GM23248 (cell line): ENCODE results near the gene PIP5KL1. TPM values are rescaled to one million over a fixed set of nuclear protein-coding genes. Genes with fewer than 3 reads are reported as not detected.

Source experiments
- DNase-seq: peaks from one replicate; pipeline ENCODE4 v3.0.0-alpha.2; 2015
- H2AFZ ChIP-seq: fragments of 200-600 bp; sonication (generic); 2 replicates; pipeline ENCODE4 v1.6.1; 2016; ENCODE audit warnings: antibody characterized with exemption
- H3F3A ChIP-seq: fragments of 200-600 bp; sonication (generic); 2 replicates; pipeline ENCODE4 v1.6.1; 2016; ENCODE audit warnings: mild to moderate bottlenecking, antibody characterized with exemption, mixed run types; ENCODE audit not compliant: insufficient read depth
- H3K27ac ChIP-seq: fragments of 200-600 bp; sonication (generic); 2 replicates; pipeline ENCODE4 v1.5.1; 2016; ENCODE audit warnings: mild to moderate bottlenecking
- H3K27me3 ChIP-seq: fragments of 200-600 bp; sonication (generic); replicated peaks from 2 replicates; pipeline ENCODE4 v1.6.1; 2016; ENCODE audit warnings: mild to moderate bottlenecking; ENCODE audit not compliant: insufficient read depth
- H3K36me3 ChIP-seq: fragments of 200-600 bp; sonication (generic); 2 replicates; pipeline ENCODE4 v1.6.1; 2016; ENCODE audit warnings: low read depth, mild to moderate bottlenecking
- H3K4me1 ChIP-seq: fragments of 200-600 bp; sonication (generic); 2 replicates; pipeline ENCODE4 v1.6.1; 2016; ENCODE audit warnings: mild to moderate bottlenecking; ENCODE audit not compliant: insufficient read depth
- H3K4me2 ChIP-seq: fragments of 200-600 bp; sonication (generic); one replicate; pipeline ENCODE4 v1.6.1; 2016; ENCODE audit warnings: mild to moderate bottlenecking; ENCODE audit not compliant: unreplicated experiment
- H3K4me3 ChIP-seq: fragments of 200-600 bp; sonication (generic); 2 replicates; pipeline ENCODE4 v1.5.1; 2016; ENCODE audit warnings: mild to moderate bottlenecking
- H3K79me2 ChIP-seq: fragments of 200-600 bp; sonication (generic); 2 replicates; pipeline ENCODE4 v1.6.1; 2016; ENCODE audit warnings: mild to moderate bottlenecking; ENCODE audit not compliant: insufficient read depth
- H3K9ac ChIP-seq: fragments of 200-600 bp; sonication (generic); 2 replicates; pipeline ENCODE4 v1.6.1; 2016; ENCODE audit warnings: mild to moderate bottlenecking
- H3K9me2 ChIP-seq: fragments of 200-600 bp; sonication (generic); 2 replicates; pipeline ENCODE4 v1.6.1; 2016; ENCODE audit warnings: mixed run types, mild to moderate bottlenecking, moderate library complexity; ENCODE audit not compliant: insufficient read depth
- H3K9me3 ChIP-seq: fragments of 200-600 bp; sonication (generic); one replicate; pipeline ENCODE4 v1.6.1; 2017; ENCODE audit warnings: low read depth
- H4K20me1 ChIP-seq: fragments of 200-600 bp; sonication (generic); 2 replicates; pipeline ENCODE4 v1.6.0; 2016; ENCODE audit not compliant: insufficient read depth
- EZH2 ChIP-seq: fragments of 200-600 bp; sonication (generic); IDR thresholded peaks from 2 replicates; pipeline ENCODE4 v1.6.1; 2018; ENCODE audit warnings: antibody characterized with exemption, mild to moderate bottlenecking; ENCODE audit not compliant: insufficient read depth, poor library complexity, severe bottlenecking
- EZH2phosphoT487 ChIP-seq: fragments of 200-600 bp; sonication (generic); IDR thresholded peaks from 2 replicates; pipeline ENCODE4 v1.6.1; 2018; ENCODE audit warnings: antibody characterized with exemption, moderate library complexity, mild to moderate bottlenecking, low read depth; ENCODE audit not compliant: insufficient read depth
- WGBS, 2 experiments: methylation state at CpG; one replicate each; pipeline ENCODE4 v1.1.6; 2015 to 2017; ENCODE audit warnings: low lambda C conversion rate in 2 of 2, low coverage in 1 of 2; ENCODE audit errors: missing lambda C conversion rate in 2 of 2; 5-methylcytosine and 5-hydroxymethylcytosine counted together
- in situ Hi-C: fragments of 300-500 bp; cut with MboI; formaldehyde crosslinking; loops from 2 replicates; pipeline ENCODE4 v1.15.0; 2020
- polyA plus RNA-seq: library from polyadenylated mRNA; unstranded; fragments of >200 nt; fragmentation: Nextera tagmentation; extraction: Ambion mirVana; gene quantifications from 2 replicates; pipeline ENCODE4 v1.2.1, GENCODE V29; 2016
- total RNA-seq: library from RNA; depleted of rRNA; stranded (reverse); fragments of >200 nt; shearing (Covaris generic); gene quantifications from 2 replicates; pipeline ENCODE4 v1.2.3, GENCODE V29; 2014

PIP5KL1 gene
- total and polyA plus RNA-seq, 2 experiments from 2014 or later, result 5.5 to 8.8 TPM

GRCh38 chr9:127925959-127926905 lies 4.3 kb downstream of the PIP5KL1 start:
- Histone ChIP-seq H3K27ac (no peak overlapping the region), H3K9ac (no peak overlapping the region), H3K9me3 (no peaks in the 10 kb centered on the region), H3F3A (peaks cover 28% of the 10 kb centered on the region), H2AFZ (no peak overlapping the region), H3K79me2 (no peaks in the 10 kb centered on the region), H4K20me1 (no peaks in the 10 kb centered on the region), H3K4me2 (no peak overlapping the region), H3K27me3 (no peaks in the 10 kb centered on the region), H3K4me3 (no peak overlapping the region), H3K36me3 (no peaks in the 10 kb centered on the region), H3K9me2 (no peaks in the 10 kb centered on the region), H3K4me1 (peaks cover 29% of the 10 kb centered on the region)
- TF ChIP-seq EZH2, result no peak
- no peak for TF ChIP-seq EZH2phosphoT487
- in situ Hi-C loops, result no loop called here
- no peak for DNase-seq
- 82 to 89% methylated on average over 14 of the region's 14 CpGs for WGBS, 2 experiments

- Histone ChIP-seq H3K4me1 (peaks cover 29% of the 10 kb centered on the region), H3K9ac (no peak overlapping the region), H3K9me2 (no peaks in the 10 kb centered on the region), H3K4me3 (no peak overlapping the region), H3K27me3 (no peaks in the 10 kb centered on the region), H2AFZ (no peak overlapping the region), H3K9me3 (no peaks in the 10 kb centered on the region), H3K4me2 (no peak overlapping the region), H3K27ac (no peak overlapping the region), H3K36me3 (no peaks in the 10 kb centered on the region), H3F3A (peaks cover 24% of the 10 kb centered on the region), H3K79me2 (no peaks in the 10 kb centered on the region), H4K20me1 (no peaks in the 10 kb centered on the region)
- 91 to 92% methylated on average over 22 of the region's 22 CpGs for WGBS, 2 experiments
- TF ChIP-seq EZH2phosphoT487 (no peak), EZH2 (no peak)
- in situ Hi-C loops, result no loop called here
- no peak for DNase-seq
Measured at GRCh38 chr9:127924736-127925444, 5.7 kb downstream of the PIP5KL1 start.

- Histone ChIP-seq H3K36me3 (no peaks in the 10 kb centered on the region), H3K9ac (peak overlapping the region; percentile 73), H2AFZ (no peak overlapping the region), H3K9me2 (no peaks in the 10 kb centered on the region), H3F3A (peaks cover 27% of the 10 kb centered on the region), H3K9me3 (no peaks in the 10 kb centered on the region), H3K27ac (peak overlapping the region; percentile 96), H3K79me2 (no peaks in the 10 kb centered on the region), H3K27me3 (no peaks in the 10 kb centered on the region), H3K4me3 (no peak overlapping the region), H4K20me1 (no peaks in the 10 kb centered on the region), H3K4me1 (peaks cover 37% of the 10 kb centered on the region), H3K4me2 (peak overlapping the region; percentile 6)
- TF ChIP-seq EZH2phosphoT487, result no peak
- no peak for TF ChIP-seq EZH2
- WGBS, 2 experiments, result 22 to 24% methylated on average over 8 of the region's 8 CpGs
- peak; percentile 97 for DNase-seq
- in situ Hi-C loops, result no loop called here
Measured at GRCh38 chr9:127923771-127924170, 6.8 kb downstream of the PIP5KL1 start.

GRCh38 chr9:127923046-127923445 lies 7.5 kb downstream of the PIP5KL1 start:
- TF ChIP-seq EZH2 (no peak), EZH2phosphoT487 (no peak)
- no peak for DNase-seq
- no peaks in the 10 kb centered on the region for H3K9me2 ChIP-seq
- no peaks in the 10 kb centered on the region for H3K9me3 ChIP-seq
- H3K36me3 ChIP-seq, result no peaks in the 10 kb centered on the region
- in situ Hi-C loops, result no loop called here
- H2AFZ ChIP-seq, result no peak overlapping the region
- peaks cover 39% of the 10 kb centered on the region for H3K4me1 ChIP-seq
- 65 to 66% methylated on average over 6 of the region's 6 CpGs for WGBS, 2 experiments
- no peaks in the 10 kb centered on the region for H3K79me2 ChIP-seq
- peak overlapping the region; percentile 6 for H3K4me2 ChIP-seq
- H3K9ac ChIP-seq, result peak overlapping the region; percentile 73
- H3F3A ChIP-seq, result peaks cover 34% of the 10 kb centered on the region
- H3K27ac ChIP-seq, result peak overlapping the region; percentile 96
- no peak overlapping the region for H3K4me3 ChIP-seq
- H3K27me3 ChIP-seq, result no peaks in the 10 kb centered on the region
- H4K20me1 ChIP-seq, result no peaks in the 10 kb centered on the region
